EL (cell line): ENCODE results near the gene PGRMC1.
"Not testable (repeated sequence)": the region's sequence is repeated elsewhere in the genome, so short reads cannot be mapped to it uniquely, and the experiment has no call there.

ENCODE experiments used
- DNase-seq: peaks from one replicate; pipeline ENCODE4 v3.0.0-alpha.2; 2016

Gene PGRMC1

GRCh38 chrX:119235872-119236622, at the start of gene PGRMC1:
Gene PGRMC1, plus strand, starts transcription at chrX:119236285. Its CDS starts 79 bp downstream, at chrX:119236364.
- DNase-seq, result peak; percentile 75

- DNase-seq, result no peak
These were observed 49.3 kb upstream of the PGRMC1 start for GRCh38 chrX:119186763-119187162.

- DNase-seq, result no peak
These were observed 48.8 kb upstream of the PGRMC1 start for GRCh38 chrX:119187298-119187697.

- no peak for DNase-seq
These were observed 47.0 kb upstream of the PGRMC1 start for GRCh38 chrX:119189115-119189514.

- no peak for DNase-seq
These were observed 46.5 kb upstream of the PGRMC1 start for GRCh38 chrX:119189595-119189994.

GRCh38 chrX:119190091-119190681, 45.9 kb upstream of the PGRMC1 start:
- DNase-seq, result no peak

GRCh38 chrX:119190831-119191230, 45.3 kb upstream of the PGRMC1 start:
- DNase-seq, result no peak

GRCh38 chrX:119194621-119195020, 41.5 kb upstream of the PGRMC1 start:
- DNase-seq, result peak; percentile 2

- DNase-seq, result peak; percentile 7
These were observed 34.5 kb upstream of the PGRMC1 start for GRCh38 chrX:119201570-119201969.

GRCh38 chrX:119206203-119206602, 29.9 kb upstream of the PGRMC1 start:
- no peak for DNase-seq

GRCh38 chrX:119207483-119207882, 28.6 kb upstream of the PGRMC1 start:
- DNase-seq, result not testable (repeated sequence)

- DNase-seq, result no peak
These were observed 27.6 kb upstream of the PGRMC1 start for GRCh38 chrX:119208401-119209057.

- DNase-seq, result not testable (repeated sequence)
These were observed 25.0 kb upstream of the PGRMC1 start for GRCh38 chrX:119210931-119211648.

- no peak for DNase-seq
These were observed 24.5 kb upstream of the PGRMC1 start for GRCh38 chrX:119211649-119212014.

- no peak for DNase-seq
These were observed 17.9 kb upstream of the PGRMC1 start for GRCh38 chrX:119218198-119218597.

GRCh38 chrX:119222932-119223331, 13.2 kb upstream of the PGRMC1 start:
- no peak for DNase-seq

- DNase-seq, result no peak
These were observed 12.3 kb upstream of the PGRMC1 start for GRCh38 chrX:119223783-119224182.

GRCh38 chrX:119226446-119226845, 9.6 kb upstream of the PGRMC1 start:
- no peak for DNase-seq

- DNase-seq, result peak; percentile 87
These were observed 7.4 kb upstream of the PGRMC1 start for GRCh38 chrX:119228512-119229252.

- DNase-seq, result no peak
These were observed 6.9 kb upstream of the PGRMC1 start for GRCh38 chrX:119229253-119229615.

- no peak for DNase-seq
These were observed 5.2 kb upstream of the PGRMC1 start for GRCh38 chrX:119230850-119231249.

GRCh38 chrX:119231936-119232445, 4.1 kb upstream of the PGRMC1 start:
- no peak for DNase-seq
